MV-4-11 (cell line): Measurements from ENCODE around the gene TTLL11.
A peak's percentile ranks its signal among the peaks of the same experiment; 100 is the strongest.

Experiments used
- DNase-seq: peaks from one replicate; lab custom pipeline; 2025; lab: John Stamatoyannopoulos, UW

Gene TTLL11

GRCh38 chr9:121938621-121939020, 154.5 kb downstream of the TTLL11 start:
- DNase-seq = no peak

GRCh38 chr9:121937240-121937639, 155.9 kb downstream of the TTLL11 start:
- DNase-seq = no peak

- no peak for DNase-seq
These were observed 157.4 kb downstream of the TTLL11 start for GRCh38 chr9:121935739-121936138.

- DNase-seq = no peak
These were observed 162.2 kb downstream of the TTLL11 start for GRCh38 chr9:121930956-121931355.

- DNase-seq = no peak
These were observed 162.9 kb downstream of the TTLL11 start for GRCh38 chr9:121929893-121930875.

GRCh38 chr9:121927636-121928035, 165.5 kb downstream of the TTLL11 start:
- DNase-seq = no peak

GRCh38 chr9:121927081-121927480, 166.0 kb downstream of the TTLL11 start:
- DNase-seq = no peak

GRCh38 chr9:121926351-121926801, 166.7 kb downstream of the TTLL11 start:
- DNase-seq = no peak

GRCh38 chr9:121925935-121926334, 167.2 kb downstream of the TTLL11 start:
- no peak for DNase-seq

GRCh38 chr9:121924700-121925099, 168.4 kb downstream of the TTLL11 start:
- no peak for DNase-seq

GRCh38 chr9:121921444-121921843, 171.7 kb downstream of the TTLL11 start:
- no peak for DNase-seq

GRCh38 chr9:121917375-121918335, 175.5 kb downstream of the TTLL11 start:
- no peak for DNase-seq

GRCh38 chr9:121915304-121915625, 177.8 kb downstream of the TTLL11 start:
- no peak for DNase-seq

GRCh38 chr9:121914604-121915303, 178.4 kb downstream of the TTLL11 start:
- no peak for DNase-seq

GRCh38 chr9:121914017-121914595, 179.0 kb downstream of the TTLL11 start:
- DNase-seq = no peak

- DNase-seq = peak; percentile 37
These were observed 180.1 kb downstream of the TTLL11 start for GRCh38 chr9:121912812-121913627.

- DNase-seq = peak; percentile 16
These were observed 182.5 kb downstream of the TTLL11 start for GRCh38 chr9:121910491-121911040.

- DNase-seq = no peak
These were observed 184.0 kb downstream of the TTLL11 start for GRCh38 chr9:121909111-121909510.

GRCh38 chr9:121906074-121906870, 186.8 kb downstream of the TTLL11 start:
- no peak for DNase-seq
